ENCODE measurements around the gene CXorf38.

The CXorf38 gene

DNA sequence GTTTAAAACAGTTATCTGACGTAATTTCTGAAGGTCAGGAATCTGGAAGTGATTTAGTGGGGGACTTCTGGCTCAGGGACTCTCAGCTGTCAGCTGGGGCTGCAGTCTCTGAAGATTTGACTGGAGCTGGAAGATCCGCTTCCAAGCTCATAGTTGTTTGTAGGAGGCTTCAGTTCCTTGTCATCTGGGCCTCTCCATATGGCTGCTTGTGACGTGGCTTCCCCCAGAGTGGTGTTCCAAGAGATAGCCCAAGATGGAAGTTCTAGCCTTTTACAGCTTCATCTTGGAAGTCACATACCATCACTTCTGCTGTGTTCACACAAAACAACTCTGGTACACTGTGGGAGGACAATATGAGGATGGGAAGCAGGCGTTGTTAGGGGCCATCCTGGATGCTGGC lies 22.1 kb downstream of the CXorf38 start:
- TF ChIP-seq, protein P1, sequence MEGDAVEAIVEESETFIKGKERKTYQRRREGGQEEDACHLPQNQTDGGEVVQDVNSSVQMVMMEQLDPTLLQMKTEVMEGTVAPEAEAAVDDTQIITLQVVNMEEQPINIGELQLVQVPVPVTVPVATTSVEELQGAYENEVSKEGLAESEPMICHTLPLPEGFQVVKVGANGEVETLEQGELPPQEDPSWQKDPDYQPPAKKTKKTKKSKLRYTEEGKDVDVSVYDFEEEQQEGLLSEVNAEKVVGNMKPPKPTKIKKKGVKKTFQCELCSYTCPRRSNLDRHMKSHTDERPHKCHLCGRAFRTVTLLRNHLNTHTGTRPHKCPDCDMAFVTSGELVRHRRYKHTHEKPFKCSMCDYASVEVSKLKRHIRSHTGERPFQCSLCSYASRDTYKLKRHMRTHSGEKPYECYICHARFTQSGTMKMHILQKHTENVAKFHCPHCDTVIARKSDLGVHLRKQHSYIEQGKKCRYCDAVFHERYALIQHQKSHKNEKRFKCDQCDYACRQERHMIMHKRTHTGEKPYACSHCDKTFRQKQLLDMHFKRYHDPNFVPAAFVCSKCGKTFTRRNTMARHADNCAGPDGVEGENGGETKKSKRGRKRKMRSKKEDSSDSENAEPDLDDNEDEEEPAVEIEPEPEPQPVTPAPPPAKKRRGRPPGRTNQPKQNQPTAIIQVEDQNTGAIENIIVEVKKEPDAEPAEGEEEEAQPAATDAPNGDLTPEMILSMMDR (IDR thresholded peaks at IDR 0.05; ENCODE audit: extremely low read depth, missing control alignments): no peak
- DNase-seq (ENCODE audit: low spot score): no peak

DNA sequence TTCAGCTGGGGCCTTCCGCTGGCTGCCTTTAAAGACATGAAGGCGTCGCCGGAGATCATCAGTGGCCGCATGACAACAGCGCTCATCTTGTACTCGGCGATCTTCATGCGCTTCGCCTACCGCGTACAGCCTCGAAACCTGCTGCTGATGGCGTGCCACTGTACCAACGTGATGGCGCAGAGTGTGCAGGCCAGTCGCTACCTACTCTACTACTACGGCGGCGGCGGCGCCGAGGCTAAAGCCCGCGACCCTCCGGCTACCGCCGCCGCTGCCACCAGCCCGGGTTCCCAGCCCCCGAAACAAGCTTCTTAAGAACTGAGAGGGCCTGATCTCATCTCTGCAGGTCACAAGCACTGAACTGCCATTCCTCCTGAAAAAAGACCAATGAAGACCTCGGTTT lies 23.7 kb downstream of the CXorf38 start:
- no peak for DNase-seq (ENCODE audit: low spot score)
- TF ChIP-seq, protein P1 (IDR thresholded peaks at IDR 0.05; ENCODE audit: extremely low read depth, missing control alignments): no peak

DNA sequence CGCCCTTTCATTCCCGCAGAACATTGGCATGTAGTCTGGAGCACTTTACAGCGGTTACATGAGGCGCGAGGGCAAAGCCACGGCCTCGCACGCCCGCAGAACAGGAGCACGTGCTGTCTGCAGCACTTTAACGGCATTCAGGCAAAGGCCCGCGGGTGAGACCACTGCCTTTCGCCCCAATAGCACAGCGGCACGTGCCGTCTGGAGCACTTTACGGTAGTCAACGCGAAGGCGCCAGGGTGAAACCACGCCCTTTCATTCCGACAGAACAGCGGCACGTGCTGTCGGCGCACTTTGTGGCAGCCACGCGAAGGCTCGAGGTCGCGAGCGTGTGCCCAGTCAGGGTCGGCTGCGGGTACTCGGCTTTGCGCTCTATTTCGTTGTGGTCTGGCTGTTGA lies 24.2 kb downstream of the CXorf38 start, which contains the start of gene MPC1L:
Gene MPC1L, plus strand, starts transcription at position 290 of the 398 bp plus-strand sequence. CDS start 138 bp downstream, outside the sequence.
- TF ChIP-seq, protein P1 (IDR thresholded peaks at IDR 0.05; ENCODE audit: extremely low read depth, missing control alignments): no peak
- no peak for DNase-seq (ENCODE audit: low spot score)

DNA sequence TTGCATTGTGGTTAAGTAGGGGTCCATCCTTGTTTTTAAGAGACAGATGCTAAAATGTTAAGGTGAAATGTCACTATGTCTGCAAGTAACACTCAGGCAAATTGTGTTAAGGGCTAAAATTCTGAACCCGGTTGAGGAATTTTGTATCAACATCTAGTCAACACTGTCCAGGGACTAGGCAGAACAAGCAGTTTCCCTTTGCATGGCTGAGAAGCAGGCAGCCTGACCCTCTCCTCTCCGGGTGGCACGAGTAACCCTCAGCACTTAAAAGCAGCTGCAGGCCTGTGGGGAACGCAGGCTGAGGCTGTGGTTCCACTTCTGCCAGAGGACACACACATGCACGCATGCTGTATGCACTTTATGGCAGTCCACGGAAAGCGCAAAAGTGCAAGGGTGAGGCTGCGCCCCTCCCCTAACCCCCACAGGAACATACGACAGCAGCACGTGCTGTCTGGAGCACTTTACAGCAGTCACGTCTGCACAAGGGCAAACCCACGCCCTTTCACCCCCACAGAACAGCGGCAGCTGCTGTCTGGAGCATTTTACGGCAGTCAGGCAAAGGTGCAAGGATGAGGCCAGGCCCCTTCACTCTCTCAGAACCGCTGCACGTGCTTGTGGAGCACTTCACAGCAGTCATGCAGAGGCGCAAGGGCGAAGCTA lies 24.8 kb downstream of the CXorf38 start:
- no peak for DNase-seq (ENCODE audit: low spot score)
- TF ChIP-seq, protein P1 (IDR thresholded peaks at IDR 0.05; ENCODE audit: extremely low read depth, missing control alignments): no peak

DNA sequence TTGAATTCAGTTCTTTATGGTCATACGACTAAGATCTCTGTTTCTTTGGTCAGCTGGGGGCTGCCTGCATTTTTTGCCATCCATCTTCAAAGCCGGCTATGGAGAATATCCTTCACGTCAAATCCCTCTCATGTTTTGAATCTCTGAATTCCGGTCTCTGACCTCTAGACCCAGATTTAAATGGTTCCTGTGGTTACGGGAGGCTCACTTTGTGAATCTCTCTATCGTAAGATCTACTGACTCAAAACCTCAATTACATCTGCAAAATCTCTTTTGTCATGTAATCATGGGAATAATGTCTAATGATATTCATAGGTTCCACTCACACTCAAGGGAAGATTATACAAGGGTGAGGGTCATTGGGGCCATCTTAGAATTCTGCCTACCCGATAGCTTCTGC lies 29.8 kb downstream of the CXorf38 start:
- TF ChIP-seq, protein P1 (IDR thresholded peaks at IDR 0.05; ENCODE audit: extremely low read depth, missing control alignments): no peak
- no peak for DNase-seq (ENCODE audit: low spot score)

DNA sequence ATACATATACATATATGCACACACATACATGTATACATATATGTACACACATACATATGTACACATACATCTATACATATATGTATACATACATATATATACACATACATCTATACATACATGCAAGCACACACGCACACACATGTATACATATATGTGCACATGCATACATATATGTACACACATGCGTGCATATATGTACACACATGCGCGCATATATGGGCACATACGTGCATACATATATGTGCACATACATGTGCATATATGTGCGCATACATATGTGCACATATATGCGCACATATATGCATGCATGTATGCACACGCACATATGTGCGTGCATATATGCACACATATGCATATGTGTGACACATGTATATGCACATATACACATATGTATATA lies 31.4 kb downstream of the CXorf38 start:
- TF ChIP-seq, protein P1 (IDR thresholded peaks at IDR 0.05; ENCODE audit: extremely low read depth, missing control alignments): no peak
- no peak for DNase-seq (ENCODE audit: low spot score)

DNA sequence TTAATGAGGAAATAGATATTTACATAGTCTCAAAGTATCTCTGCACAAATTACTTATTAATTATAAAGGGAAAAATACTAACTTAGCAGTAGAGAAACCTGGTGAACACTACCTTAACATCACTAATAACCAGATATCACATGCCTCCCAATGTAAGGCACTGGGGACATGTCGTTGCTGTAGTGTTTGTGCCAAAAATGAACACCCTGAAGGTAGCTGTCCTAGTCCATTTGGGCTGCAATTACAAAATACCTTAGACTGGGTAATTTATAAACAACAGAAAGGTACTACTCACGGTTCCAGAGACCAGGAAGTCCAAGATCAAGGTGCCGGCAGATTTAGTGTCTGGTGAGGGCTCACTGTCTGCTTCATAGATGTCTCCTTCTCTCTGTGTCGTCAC lies 34.9 kb downstream of the CXorf38 start:
- TF ChIP-seq, protein P1 (IDR thresholded peaks at IDR 0.05; ENCODE audit: extremely low read depth, missing control alignments): no peak
- DNase-seq (ENCODE audit: low spot score): no peak

All from GM20000 (cell line).